Sciatic nerve (tissue), 2 donors: ENCODE results near the gene HSDL2. TPM values are rescaled to one million over a fixed set of nuclear protein-coding genes. Genes with fewer than 3 reads are reported as not detected.
A peak's percentile ranks its signal among the peaks of the same experiment; 100 is the strongest.
"Not testable (repeated sequence)": the region's sequence is repeated elsewhere in the genome, so short reads cannot be mapped to it uniquely, and the experiment has no call there.

Source experiments
- ATAC-seq: fragments of 200-7000 bp; cut with Tn5 transposase; one replicate; pipeline ENCODE4 v1.9.1; 2020; ENCODE audit warnings: mild to moderate bottlenecking, moderate library complexity
- DNase-seq: peaks from one replicate; pipeline ENCODE4 v3.0.0-alpha.2; 2020; ENCODE audit warnings: low spot score
- intact Hi-C: fragments of 100-400 bp; cut with DNase I; formaldehyde crosslinking; loops from one replicate; pipeline ENCODE4 v1.14.2; 2022
- total RNA-seq: library from RNA; stranded (reverse); fragmentation: NEBNext Ultra II Directional; extraction: Animal tissue kit (Norgen Biotek cat#: 25700); gene quantifications from one replicate; pipeline ENCODE4 v1.2.1, GENCODE V29; 2021
- donor health status: DM: no; HTN: no; CAD: no.
- donor health status: DM: no; HTN: no; CAD: no.

HSDL2 gene
- total RNA-seq, 1 donor from 2014 or later = 32.1 TPM

GRCh38 chr9:112361601-112362000, 18.3 kb upstream of the HSDL2 start:
- DNase-seq (no peak), ATAC-seq (peak; percentile 81)
- intact Hi-C loops = no loop called here

- ATAC-seq = no peak
- no peak for DNase-seq
- intact Hi-C loops = no loop called here
Measured at GRCh38 chr9:112364761-112365160, 15.1 kb upstream of the HSDL2 start.

- DNase-seq, intact Hi-C loops, ATAC-seq: not testable (repeated sequence)
Measured at GRCh38 chr9:112365257-112365656, 14.7 kb upstream of the HSDL2 start.

GRCh38 chr9:112366591-112366990, 13.3 kb upstream of the HSDL2 start:
- intact Hi-C loops = no loop called here
- no peak for ATAC-seq
- no peak for DNase-seq

- DNase-seq (no peak), ATAC-seq (no peak)
- intact Hi-C loops = no loop called here
Measured at GRCh38 chr9:112367465-112367864, 12.4 kb upstream of the HSDL2 start.

- ATAC-seq (no peak), DNase-seq (no peak)
- intact Hi-C loops = no loop called here
Measured at GRCh38 chr9:112369817-112370216, 10.1 kb upstream of the HSDL2 start.

GRCh38 chr9:112371060-112371459, 8.8 kb upstream of the HSDL2 start:
- no peak for ATAC-seq
- intact Hi-C loops = no loop called here
- DNase-seq = no peak

GRCh38 chr9:112373666-112374065, 6.2 kb upstream of the HSDL2 start:
- DNase-seq, ATAC-seq, intact Hi-C loops: not testable (repeated sequence)

GRCh38 chr9:112374232-112374631, 5.7 kb upstream of the HSDL2 start:
- intact Hi-C loops, ATAC-seq: not testable (repeated sequence)

GRCh38 chr9:112375361-112375760, 4.5 kb upstream of the HSDL2 start:
- ATAC-seq (no peak), DNase-seq (no peak)
- intact Hi-C loops = no loop called here

More at GRCh38 chr9:112374232-112374631, 5.7 kb upstream of the HSDL2 start:
- not testable (repeated sequence) for DNase-seq

- intact Hi-C loops = no loop called here
- DNase-seq = no peak
- ATAC-seq = no peak
Measured at GRCh38 chr9:112377087-112377486, 2.8 kb upstream of the HSDL2 start.

GRCh38 chr9:112377684-112378327, 2.1 kb upstream of the HSDL2 start:
- DNase-seq (no peak), ATAC-seq (no peak)
- intact Hi-C loops = no loop called here

- intact Hi-C loops = no loop called here
- ATAC-seq = peak; percentile 1
- DNase-seq = no peak
Measured at GRCh38 chr9:112378328-112379176, 1.4 kb upstream of the HSDL2 start.

GRCh38 chr9:112379177-112380101, 469 bp upstream of the HSDL2 start:
- DNase-seq (peak; percentile 100), ATAC-seq (peak; percentile 99)
- intact Hi-C loops = no loop called here

GRCh38 chr9:112380825-112381221, 915 bp downstream of the HSDL2 start:
- DNase-seq (no peak), ATAC-seq (no peak)
- intact Hi-C loops = no loop called here

GRCh38 chr9:112382066-112382465, 2.2 kb downstream of the HSDL2 start:
- ATAC-seq = no peak
- intact Hi-C loops = no loop called here
- DNase-seq = no peak

GRCh38 chr9:112382501-112383364, 2.8 kb downstream of the HSDL2 start:
- DNase-seq (no peak), ATAC-seq (no peak)
- intact Hi-C loops = no loop called here

GRCh38 chr9:112384219-112384618, 4.3 kb downstream of the HSDL2 start:
- intact Hi-C loops = no loop called here
- DNase-seq (no peak), ATAC-seq (no peak)
